VCaP (cell line): ENCODE results near the gene HOXB1.

Source experiments
- H3K27ac ChIP-seq: fragments of 450-650 bp; 2 replicates; pipeline ENCODE4 v1.5.1; 2017
- TF ChIP-seq, protein P1 (sequence below): fragments of 450-650 bp; conservative IDR thresholded peaks from 2 replicates; pipeline ENCODE4 v1.5.1; 2017; ENCODE audit warnings: mild to moderate bottlenecking, moderate library complexity

HOXB1 gene

DNA sequence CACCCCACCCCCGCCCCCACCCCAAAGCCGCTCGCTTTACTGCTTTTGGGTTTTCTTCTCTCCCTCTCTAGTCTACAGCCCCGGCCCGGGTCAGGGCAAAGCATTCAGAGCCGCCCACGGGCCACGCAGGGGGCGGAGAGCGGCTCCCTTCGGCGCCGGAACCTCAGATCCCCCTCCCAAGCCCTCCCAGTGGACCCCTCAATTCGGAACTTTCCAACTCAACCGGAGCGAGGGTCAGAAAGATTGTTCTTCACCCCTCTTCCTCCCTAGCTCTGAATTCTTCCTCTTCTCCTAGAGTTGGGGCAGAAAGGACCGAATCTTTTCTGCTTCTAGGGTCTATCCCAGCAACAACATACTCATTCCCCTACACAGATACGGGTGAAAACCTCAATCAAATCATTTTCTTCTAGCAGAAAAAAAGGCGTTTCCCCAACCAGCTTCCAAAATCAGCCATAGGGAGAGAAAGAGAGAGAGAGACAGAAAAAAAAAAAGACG is 13.1 kb upstream of the HOXB1 start:
- TF ChIP-seq, protein P1, sequence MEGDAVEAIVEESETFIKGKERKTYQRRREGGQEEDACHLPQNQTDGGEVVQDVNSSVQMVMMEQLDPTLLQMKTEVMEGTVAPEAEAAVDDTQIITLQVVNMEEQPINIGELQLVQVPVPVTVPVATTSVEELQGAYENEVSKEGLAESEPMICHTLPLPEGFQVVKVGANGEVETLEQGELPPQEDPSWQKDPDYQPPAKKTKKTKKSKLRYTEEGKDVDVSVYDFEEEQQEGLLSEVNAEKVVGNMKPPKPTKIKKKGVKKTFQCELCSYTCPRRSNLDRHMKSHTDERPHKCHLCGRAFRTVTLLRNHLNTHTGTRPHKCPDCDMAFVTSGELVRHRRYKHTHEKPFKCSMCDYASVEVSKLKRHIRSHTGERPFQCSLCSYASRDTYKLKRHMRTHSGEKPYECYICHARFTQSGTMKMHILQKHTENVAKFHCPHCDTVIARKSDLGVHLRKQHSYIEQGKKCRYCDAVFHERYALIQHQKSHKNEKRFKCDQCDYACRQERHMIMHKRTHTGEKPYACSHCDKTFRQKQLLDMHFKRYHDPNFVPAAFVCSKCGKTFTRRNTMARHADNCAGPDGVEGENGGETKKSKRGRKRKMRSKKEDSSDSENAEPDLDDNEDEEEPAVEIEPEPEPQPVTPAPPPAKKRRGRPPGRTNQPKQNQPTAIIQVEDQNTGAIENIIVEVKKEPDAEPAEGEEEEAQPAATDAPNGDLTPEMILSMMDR, result no peak
- no peak overlapping the region for H3K27ac ChIP-seq

DNA sequence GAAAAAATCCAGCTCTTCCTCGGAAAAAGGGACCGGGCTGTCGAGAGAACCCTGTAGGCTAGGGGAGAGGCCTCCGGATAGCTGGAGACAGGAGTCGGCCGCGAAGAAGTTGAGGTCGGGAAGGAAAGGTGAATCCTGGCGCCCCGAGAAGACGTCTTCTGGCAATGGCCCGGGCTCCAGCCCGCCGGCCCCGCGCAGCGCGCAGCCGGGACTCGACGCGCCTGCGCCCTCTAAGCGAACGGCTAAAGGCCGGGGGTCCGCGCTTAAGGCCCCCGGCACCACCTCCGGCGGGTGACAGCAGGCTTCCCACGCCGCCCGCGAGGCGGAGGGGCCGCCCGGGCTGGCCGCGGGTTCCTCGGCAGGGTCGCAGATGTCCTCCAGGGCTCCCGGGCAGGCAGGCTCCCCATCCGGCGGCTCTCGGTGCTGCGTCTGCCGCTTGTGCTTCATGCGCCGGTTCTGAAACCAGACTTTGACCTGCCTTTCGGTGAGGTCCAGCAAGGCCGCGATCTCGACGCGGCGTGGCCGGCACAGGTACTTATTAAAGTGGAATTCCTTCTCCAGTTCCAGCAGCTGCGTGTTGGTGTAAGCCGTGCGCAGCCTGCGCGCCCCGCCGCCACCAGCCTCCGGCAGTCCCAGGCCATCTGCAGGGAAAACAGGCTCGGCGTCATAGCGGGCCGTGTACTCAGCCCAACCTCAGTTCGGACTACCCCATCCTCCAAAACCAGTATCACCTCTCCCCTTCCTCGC is 12.5 kb upstream of the HOXB1 start:
- TF ChIP-seq, protein P1, result no peak
- H3K27ac ChIP-seq, result no peak overlapping the region

DNA sequence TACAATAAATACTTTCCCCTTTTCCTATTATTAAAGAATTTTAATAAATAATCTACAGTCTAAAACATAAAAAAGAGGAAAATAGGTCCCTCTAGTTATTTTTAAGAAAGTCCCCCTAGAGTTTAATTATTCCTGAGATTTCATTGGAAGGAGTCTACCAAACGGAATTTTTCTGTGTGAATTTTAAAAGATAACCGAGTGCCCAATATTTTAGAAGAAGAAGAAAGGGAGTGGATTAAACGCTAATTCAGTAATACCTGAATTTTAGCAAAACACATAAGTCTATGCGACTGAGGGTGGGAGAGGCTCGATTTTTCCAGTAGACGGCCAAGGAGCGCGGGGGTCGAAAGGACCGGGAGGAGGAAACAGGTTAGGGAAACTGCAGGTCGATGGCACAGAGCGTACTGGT is 11.9 kb upstream of the HOXB1 start:
- TF ChIP-seq, protein P1, result no peak
- no peak overlapping the region for H3K27ac ChIP-seq

DNA sequence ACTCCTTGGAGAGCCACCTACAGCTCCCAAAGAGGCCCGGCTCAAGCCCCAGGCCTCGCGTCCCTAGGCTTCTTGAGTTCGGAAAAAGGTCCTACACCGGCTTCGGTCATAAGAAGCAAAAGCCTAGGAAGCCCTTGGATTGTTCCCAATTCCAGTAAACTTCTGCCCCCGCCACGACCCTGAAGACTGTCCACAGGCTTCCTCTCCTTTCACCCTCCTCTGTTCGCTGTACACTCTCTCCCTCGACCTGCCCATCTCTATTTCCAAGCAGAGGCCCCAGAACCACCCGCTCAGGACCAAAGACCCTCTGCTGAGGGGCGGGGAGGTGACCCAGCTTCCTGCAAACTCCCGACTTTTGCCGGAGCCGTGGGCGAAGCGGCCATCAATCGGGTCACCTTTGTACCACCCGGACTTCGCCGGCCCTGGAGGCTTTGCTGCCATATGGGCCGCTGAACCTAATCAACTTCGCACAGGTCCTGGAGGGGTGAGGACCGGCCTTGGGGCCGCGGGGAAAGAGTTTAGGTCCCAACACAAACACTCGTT is 11.4 kb upstream of the HOXB1 start:
- H3K27ac ChIP-seq, result no peak overlapping the region
- TF ChIP-seq, protein P1, result no peak

DNA sequence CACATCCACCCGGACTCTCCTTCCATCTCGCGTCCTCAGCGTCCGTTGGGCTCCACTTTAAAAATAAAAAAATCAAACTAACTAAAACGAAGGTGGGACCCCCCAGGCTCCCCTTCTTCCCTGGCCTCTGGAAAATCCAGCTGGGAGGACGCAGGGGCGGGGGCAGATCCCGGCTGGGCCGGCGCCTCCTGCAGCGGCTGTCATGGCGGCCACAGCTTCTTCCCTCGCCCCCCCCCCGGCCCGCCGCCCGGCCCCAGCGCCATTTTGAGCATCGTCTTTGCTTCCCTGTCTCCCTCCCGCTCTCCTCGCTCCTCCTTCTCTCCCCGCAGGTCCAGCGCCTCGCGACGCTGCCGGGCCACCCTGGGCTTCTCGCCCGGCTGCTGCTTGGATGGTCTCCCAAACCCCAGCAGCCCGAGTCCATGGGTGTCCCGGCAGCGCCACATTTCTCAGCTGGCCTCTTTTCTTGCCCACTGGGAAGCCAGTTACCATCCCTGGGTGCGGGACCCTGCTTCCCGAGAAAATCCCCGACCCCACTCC is 10.8 kb upstream of the HOXB1 start:
- TF ChIP-seq, protein P1, result no peak
- no peak overlapping the region for H3K27ac ChIP-seq

DNA sequence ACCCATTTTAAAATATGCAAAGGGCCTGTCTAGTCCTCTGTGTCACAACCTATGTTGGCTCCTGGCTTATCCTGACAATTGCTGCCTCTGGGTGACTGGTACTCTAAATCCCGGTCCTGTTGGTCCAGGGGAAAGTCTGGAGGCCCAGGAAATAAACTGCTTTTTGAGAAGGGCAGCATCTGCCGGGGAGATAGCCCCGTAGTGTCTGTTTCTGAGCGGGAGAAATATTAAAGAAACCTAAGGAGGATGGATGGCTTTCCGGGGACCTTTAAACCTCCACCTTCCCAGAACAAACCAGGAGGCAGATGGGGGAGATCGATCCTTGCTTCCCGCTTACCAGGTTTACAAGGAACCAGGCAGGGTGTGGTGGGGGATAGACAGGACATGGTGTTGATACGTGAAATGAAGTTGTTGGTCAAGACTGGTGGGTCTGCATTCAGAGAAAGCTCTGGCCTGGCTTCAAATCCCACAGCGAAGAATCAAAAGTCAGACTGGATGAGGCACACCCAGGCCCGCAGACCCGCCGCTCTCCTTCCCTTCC is 10.3 kb upstream of the HOXB1 start:
- TF ChIP-seq, protein P1, result no peak
- H3K27ac ChIP-seq, result no peak overlapping the region

DNA sequence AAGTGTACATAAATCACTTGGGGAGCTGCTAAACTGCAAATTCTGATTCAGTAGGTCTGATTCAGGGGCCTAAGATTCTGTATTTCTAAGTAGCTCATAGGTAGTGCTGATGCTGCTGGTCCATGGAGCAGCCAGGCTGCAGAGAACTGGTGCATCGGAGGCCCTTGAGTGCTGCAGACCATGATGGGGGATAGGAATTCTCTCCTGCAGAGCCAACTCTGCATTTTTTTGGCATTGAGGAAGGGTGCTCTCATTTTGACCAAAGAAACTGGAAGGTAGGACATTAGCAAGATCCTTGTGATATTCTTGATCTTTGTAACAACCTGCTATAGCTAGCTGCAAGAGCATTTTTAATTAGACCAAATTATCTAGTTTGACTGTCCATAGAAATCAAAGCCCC is 9.4 kb upstream of the HOXB1 start:
- H3K27ac ChIP-seq, result no peak overlapping the region
- TF ChIP-seq, protein P1, result no peak
